Tibial artery (tissue), 4 donors: ENCODE measurements around the gene GRIA3.

Experiments
- DNase-seq, 2 donors: peaks; one replicate each; pipeline ENCODE4 v3.0.0-alpha.2; 2019
- H3K27ac ChIP-seq, 2 donors: fragments of 200-600 bp; sonication (generic) in 1 of 2; 1 replicate in 1 of 2; 2 replicates in 1 of 2; pipeline ENCODE4 v1.5.1; 2018 to 2019; ENCODE audit warnings: mild to moderate bottlenecking in 1 of 2
- H3K27me3 ChIP-seq, 2 donors: fragments of 200-600 bp; sonication (generic) in 1 of 2; one replicate each; pipeline versions ENCODE4 v1.5.1 to v1.6.0; 2016 to 2019
- H3K36me3 ChIP-seq, 3 donors: fragments of 200-600 bp; sonication (generic) in 2 of 3; one replicate each; pipeline ENCODE4 v1.5.1; 2016 to 2019; ENCODE audit warnings: mild to moderate bottlenecking in 2 of 3
- H3K4me1 ChIP-seq, 4 donors: fragments of 200-600 bp; sonication (generic) in 2 of 4; 1 replicate in 3 of 4; 2 replicates in 1 of 4; pipeline ENCODE4 v1.5.1; 2016 to 2019
- H3K4me3 ChIP-seq, 2 donors: fragments of 200-600 bp; sonication (generic) in 1 of 2; 1 replicate in 1 of 2; 2 replicates in 1 of 2; pipeline ENCODE4 v1.5.1; 2018 to 2019; ENCODE audit warnings: mild to moderate bottlenecking in 2 of 2
- H3K9me3 ChIP-seq, 3 donors: fragments of 200-600 bp; sonication (generic) in 1 of 3; one replicate each; pipeline ENCODE4 v1.5.1; 2016 to 2019
- intact Hi-C: fragments of 100-400 bp; cut with DNase I; formaldehyde crosslinking; loops from one replicate; pipeline ENCODE4 v1.15.0; 2023; ENCODE audit warnings: low total_unique reads
- TF ChIP-seq, protein P1 (sequence below), 2 experiments: fragments of 200-600 bp in 1 of 2; fragments of 450-650 bp in 1 of 2; IDR thresholded peaks; one replicate each; pipeline ENCODE4 v1.5.1; 2017 to 2019; ENCODE audit warnings: antibody characterized with exemption in 2 of 2, mild to moderate bottlenecking in 1 of 2, moderate library complexity in 1 of 2

GRIA3 gene

DNA sequence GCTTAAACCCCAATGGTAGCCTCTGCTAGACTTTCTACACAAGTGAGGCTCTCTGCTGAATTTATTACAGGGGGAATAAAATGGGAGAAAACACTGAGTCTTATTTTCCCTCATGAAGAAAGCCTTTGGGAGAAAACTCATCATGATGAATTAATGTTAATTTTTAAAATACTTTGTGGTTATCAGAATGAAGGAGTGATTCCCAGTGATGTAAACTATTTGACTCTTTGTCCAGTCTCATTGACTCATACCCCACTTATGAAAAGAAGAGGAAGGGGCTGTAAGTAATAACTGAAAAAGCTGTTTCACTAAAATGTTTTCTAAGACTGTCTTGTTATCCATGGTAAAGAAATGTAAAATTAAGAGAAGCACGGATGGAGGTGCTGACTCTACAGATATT, 208.8 kb downstream of the GRIA3 start:
- no peak for DNase-seq
- TF ChIP-seq, protein P1, sequence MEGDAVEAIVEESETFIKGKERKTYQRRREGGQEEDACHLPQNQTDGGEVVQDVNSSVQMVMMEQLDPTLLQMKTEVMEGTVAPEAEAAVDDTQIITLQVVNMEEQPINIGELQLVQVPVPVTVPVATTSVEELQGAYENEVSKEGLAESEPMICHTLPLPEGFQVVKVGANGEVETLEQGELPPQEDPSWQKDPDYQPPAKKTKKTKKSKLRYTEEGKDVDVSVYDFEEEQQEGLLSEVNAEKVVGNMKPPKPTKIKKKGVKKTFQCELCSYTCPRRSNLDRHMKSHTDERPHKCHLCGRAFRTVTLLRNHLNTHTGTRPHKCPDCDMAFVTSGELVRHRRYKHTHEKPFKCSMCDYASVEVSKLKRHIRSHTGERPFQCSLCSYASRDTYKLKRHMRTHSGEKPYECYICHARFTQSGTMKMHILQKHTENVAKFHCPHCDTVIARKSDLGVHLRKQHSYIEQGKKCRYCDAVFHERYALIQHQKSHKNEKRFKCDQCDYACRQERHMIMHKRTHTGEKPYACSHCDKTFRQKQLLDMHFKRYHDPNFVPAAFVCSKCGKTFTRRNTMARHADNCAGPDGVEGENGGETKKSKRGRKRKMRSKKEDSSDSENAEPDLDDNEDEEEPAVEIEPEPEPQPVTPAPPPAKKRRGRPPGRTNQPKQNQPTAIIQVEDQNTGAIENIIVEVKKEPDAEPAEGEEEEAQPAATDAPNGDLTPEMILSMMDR (IDR thresholded peaks at IDR 0.05): no peak
- Histone ChIP-seq H3K27ac (no peak overlapping the region), H3K4me3 (no peak overlapping the region), H3K4me1 (no peaks in the 10 kb centered on the region), H3K9me3 (peaks cover 0 to 5% (median 0%) of the 10 kb centered on the region in 3 donors), H3K27me3 (no peaks in the 10 kb centered on the region), H3K36me3 (no peaks in the 10 kb centered on the region)
- intact Hi-C loops: no loop called here

DNA sequence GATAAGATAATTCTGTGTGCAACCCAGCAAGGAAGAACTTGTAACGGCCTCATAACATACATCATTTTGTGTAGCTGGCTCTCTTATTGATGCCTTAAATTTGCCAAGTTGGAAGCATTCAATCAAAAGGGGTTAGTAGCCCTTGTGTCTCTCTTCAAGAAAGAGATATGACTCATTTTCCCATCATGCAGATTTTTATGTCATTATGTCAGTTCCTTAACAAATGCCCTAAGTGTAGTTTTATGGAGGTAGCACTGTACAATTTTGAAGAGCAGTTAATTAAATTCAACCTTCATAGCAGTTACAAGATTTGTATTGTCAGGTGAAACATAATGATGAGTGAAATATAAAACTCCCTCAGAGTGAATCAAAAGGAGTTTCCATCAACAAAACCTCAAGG, 215.6 kb downstream of the GRIA3 start:
- TF ChIP-seq, protein P1 (IDR thresholded peaks at IDR 0.05): no peak

DNA sequence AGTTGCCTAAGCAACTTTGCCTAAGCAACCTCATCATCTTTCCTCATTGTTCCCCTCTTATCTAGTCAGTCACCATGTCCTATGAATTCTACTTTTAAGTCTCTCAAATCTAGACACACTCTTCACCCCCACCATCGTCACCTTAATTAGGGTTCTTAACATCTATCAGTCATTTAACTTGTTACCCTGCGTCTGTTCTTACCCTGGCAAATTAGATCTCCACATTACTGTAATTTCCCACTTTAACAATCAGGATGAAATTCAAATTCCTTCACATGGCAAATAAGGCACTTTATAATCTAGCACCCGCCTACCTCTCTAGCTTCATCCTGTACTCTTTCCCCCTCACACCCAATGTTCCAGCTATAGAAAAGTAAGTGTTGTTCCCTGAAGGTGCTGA, 221.2 kb downstream of the GRIA3 start:
- intact Hi-C loops: no loop called here
- H3K4me1 ChIP-seq: peaks cover 0 to 21% (median 2%) of the 10 kb centered on the region in 4 donors
- no peaks in the 10 kb centered on the region for H3K9me3 ChIP-seq
- H3K27me3 ChIP-seq: no peaks in the 10 kb centered on the region
- no peaks in the 10 kb centered on the region for H3K36me3 ChIP-seq
- H3K4me3 ChIP-seq: no peak overlapping the region
- no peak for DNase-seq
- H3K27ac ChIP-seq: no peak overlapping the region
- TF ChIP-seq, protein P1 (IDR thresholded peaks at IDR 0.05): no peak

More for the DNA sequence above, 215.6 kb downstream of the GRIA3 start:
- no peaks in the 10 kb centered on the region for H3K36me3 ChIP-seq
- H3K27me3 ChIP-seq: no peaks in the 10 kb centered on the region
- DNase-seq: no peak
- H3K9me3 ChIP-seq: no peaks in the 10 kb centered on the region
- no peak overlapping the region for H3K27ac ChIP-seq
- H3K4me1 ChIP-seq: no peaks in the 10 kb centered on the region
- H3K4me3 ChIP-seq: no peak overlapping the region
- intact Hi-C loops: no loop called here

DNA sequence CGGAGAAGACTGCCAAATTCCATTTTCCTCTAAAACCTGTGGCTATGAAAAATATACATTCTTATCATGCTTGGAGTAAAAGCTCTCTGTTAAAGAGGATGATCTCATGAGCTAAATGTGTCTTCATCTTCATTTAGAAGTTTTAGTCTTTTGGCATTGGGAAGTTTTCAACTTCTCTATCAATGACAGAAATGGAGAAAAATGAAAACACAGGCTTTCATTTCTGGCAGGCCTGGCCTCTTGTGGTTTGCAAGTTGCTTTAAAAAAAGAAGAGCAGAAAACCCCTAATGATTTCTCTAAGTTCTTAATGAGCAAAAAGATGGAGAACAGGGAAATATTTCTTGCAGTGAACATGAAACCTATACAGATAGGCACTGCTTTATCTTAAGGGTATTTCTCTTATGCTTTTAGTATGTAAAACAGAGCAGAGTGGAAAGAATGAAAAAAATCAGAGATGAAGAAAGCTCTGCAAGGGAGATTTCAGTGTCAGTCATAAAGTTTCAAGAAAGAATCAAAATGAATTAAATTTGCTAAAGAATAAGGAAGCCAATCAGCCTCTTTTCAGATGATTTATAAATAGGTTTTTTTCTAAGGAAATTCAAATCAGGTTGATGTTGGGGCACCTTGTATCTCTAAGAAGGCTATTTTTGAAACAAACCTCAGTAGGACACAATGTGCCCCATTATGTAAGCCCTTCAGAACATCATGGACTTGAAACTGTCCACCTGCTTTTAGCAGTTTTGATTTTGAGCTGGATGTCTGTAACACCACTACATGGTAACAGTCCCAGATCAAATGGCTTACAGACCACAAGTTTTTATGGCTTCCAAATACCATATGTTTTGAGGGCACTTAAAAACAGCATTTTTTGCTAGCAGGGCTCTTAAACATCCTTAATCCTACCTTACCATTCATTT, 225.0 kb downstream of the GRIA3 start:
- intact Hi-C loops: no loop called here
- H3K27ac ChIP-seq: peak overlapping the region; percentile 41 to 65

DNA sequence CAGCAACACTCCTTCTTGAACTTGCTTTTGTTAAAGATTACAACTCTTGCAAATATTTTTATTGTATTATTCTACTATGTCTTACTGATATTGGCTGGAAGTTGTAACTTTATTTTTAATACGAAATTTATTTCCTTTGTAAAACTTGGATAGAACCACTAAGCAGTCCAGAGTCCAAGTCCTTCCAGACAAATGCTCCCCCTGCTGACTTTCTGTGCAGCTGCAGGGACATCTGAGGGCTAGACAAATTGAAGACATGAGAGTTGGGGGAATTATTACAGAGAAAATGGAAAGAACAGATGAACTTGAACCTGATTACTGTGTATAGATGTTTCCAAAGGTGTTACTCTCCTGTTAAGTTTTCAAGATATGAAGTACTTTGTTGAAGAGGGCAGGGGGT, 238.8 kb downstream of the GRIA3 start:
- DNase-seq: peak in 1 of 2 donors; percentile 63
- H3K27ac ChIP-seq: no peak overlapping the region
- H3K36me3 ChIP-seq: no peaks in the 10 kb centered on the region
- peaks cover 0 to 23% (median 0%) of the 10 kb centered on the region in 4 donors for H3K4me1 ChIP-seq
- no peaks in the 10 kb centered on the region for H3K27me3 ChIP-seq
- intact Hi-C loops: no loop called here
- no peak overlapping the region for H3K4me3 ChIP-seq
- no peaks in the 10 kb centered on the region for H3K9me3 ChIP-seq
- TF ChIP-seq, protein P1 (IDR thresholded peaks at IDR 0.05): peak; percentile 49 to 63

More for the DNA sequence above, 225.0 kb downstream of the GRIA3 start:
- H3K27me3 ChIP-seq: no peaks in the 10 kb centered on the region
- H3K36me3 ChIP-seq: no peaks in the 10 kb centered on the region
- TF ChIP-seq, protein P1 (IDR thresholded peaks at IDR 0.05): no peak
- peaks cover 0 to 41% (median 2%) of the 10 kb centered on the region in 4 donors for H3K4me1 ChIP-seq
- H3K4me3 ChIP-seq: no peak overlapping the region
- DNase-seq: no peak
- no peaks in the 10 kb centered on the region for H3K9me3 ChIP-seq
